ENCODE measurements around the gene NARF.

DNA sequence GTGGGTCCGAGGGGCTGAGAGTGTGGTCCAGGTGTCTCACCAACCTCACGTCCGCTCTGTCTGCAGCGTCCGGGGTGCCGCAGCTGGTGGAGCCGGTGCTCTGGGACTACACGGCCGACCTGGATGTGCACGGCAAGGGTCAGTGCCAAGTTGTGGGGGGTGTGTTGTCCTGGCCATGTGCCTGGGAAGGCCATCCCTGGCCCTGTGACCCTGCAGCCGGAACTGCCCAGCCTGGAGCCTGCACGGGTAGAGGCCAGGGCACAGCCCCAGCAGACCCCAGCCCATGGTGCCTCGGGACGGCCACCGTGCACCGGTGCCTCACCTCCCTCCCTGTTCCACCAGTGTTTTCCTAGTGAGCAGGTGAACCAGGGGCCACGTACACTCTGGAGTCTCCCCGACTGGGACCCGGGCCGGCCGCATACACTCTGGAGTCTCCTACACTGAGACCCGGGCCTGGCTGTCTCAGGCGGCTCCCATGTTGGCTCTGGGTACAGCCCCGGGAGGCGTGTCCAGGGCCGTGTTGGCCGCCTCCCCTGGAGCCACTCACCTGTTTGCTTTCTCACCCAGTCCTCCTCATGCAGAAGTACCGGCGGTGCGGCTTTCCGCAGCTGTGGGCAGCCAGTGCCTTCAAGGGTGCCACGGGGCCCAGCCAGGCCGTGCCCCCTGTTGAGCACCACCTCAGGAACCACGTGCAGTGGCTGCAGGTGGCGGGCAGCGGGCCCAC, 21.8 kb upstream of the NARF start:
- TF ChIP-seq, protein P1, sequence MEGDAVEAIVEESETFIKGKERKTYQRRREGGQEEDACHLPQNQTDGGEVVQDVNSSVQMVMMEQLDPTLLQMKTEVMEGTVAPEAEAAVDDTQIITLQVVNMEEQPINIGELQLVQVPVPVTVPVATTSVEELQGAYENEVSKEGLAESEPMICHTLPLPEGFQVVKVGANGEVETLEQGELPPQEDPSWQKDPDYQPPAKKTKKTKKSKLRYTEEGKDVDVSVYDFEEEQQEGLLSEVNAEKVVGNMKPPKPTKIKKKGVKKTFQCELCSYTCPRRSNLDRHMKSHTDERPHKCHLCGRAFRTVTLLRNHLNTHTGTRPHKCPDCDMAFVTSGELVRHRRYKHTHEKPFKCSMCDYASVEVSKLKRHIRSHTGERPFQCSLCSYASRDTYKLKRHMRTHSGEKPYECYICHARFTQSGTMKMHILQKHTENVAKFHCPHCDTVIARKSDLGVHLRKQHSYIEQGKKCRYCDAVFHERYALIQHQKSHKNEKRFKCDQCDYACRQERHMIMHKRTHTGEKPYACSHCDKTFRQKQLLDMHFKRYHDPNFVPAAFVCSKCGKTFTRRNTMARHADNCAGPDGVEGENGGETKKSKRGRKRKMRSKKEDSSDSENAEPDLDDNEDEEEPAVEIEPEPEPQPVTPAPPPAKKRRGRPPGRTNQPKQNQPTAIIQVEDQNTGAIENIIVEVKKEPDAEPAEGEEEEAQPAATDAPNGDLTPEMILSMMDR (IDR thresholded peaks at IDR 0.05), result no peak
- no peak for TF ChIP-seq POLR2AphosphoS5 (IDR thresholded peaks at IDR 0.05)
- TF ChIP-seq POLR2A (IDR thresholded peaks at IDR 0.05), result no peak
- no peak for TF ChIP-seq EP300 (IDR thresholded peaks at IDR 0.05; ENCODE audit: low read depth)

All from transverse colon (tissue), 4 donors.